ENCODE data around the gene R3HDM4.
A peak's percentile ranks its signal among the peaks of the same experiment; 100 is the strongest.

The R3HDM4 gene

DNA sequence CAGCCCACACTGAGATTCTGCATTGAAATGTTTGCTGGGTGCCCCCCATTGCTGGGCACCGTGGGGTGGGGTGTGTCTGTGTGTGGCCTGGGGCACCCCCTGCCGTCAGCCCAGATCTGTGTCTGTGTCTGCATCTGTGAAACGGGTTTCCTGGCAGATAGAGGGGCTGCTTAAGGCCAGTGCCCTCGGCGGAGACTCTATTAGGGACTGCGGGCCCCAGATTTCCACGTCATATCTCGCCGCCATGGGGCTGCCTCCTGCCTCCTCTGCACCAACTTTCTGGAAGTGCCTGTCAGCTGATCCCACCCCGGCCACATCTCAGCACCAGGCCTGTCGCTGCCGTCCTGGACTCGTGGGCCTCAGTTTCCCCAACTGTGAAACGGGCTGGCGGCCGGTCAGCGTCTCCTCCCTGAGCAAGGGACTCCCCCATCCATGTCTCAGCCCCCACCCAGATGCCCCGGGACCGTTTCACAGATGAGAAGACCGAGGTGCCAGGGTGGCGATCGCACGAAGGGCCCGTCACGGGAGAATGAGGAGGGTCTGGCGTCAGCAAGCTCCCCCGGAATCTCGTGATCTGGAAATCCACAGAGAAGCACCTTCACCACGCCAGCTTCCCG lies 34.2 kb upstream of the R3HDM4 start:
- DNase-seq, result no peak

- DNase-seq, result no peak
Observed at GRCh38 chr19:945401-946252, 32.6 kb upstream of the R3HDM4 start.

GRCh38 chr19:944663-945241 lies 31.7 kb upstream of the R3HDM4 start:
- DNase-seq, result no peak

DNA sequence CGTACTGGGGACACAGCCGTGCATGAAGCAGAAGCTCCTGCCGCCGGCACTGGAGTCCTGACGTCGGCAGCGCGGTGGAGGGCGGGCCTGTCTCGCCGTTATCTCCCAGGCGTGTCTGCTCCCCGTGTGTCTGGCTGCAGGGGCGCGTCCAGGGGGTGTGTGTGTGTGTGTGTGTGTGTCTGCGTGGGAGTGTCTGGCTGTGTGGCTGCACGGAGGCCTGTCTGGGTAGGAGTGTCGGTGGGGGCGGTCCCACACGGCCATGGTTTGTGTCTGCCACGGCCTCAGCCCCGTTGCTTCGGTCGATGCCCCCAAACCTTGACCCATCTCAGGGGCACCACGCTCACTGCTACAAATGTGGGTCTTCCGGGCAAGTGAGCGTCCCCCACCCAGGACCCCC lies 31.1 kb upstream of the R3HDM4 start:
- DNase-seq, result no peak

GRCh38 chr19:943551-944170 lies 30.6 kb upstream of the R3HDM4 start:
- no peak for DNase-seq

DNA sequence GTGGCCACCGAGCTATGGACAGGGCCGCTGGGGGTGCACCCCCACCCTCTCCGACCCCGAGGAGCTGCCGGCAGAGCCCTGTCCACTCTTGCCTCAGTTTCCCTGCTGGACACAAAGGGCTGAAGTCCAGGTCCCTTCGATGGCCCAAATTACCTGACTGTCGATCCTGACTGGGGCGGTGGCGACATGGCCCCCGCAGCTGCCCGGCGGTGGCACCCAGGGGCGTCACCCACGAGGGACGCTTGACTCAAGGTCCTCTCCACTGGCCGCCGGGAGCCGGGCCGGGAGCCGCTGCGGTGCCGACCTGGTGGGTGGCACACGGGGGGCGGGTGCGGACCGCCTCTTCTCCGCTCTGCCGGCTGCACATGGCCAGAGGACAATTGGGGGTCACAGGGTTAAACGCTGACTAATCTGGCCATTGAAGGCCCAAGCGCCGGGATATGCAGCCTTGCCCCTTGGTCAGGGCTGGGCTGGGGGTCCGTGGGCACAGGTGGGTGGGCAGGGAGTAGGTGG lies 29.2 kb upstream of the R3HDM4 start:
- DNase-seq, result no peak

GRCh38 chr19:941292-942132 lies 28.5 kb upstream of the R3HDM4 start:
- no peak for DNase-seq

- DNase-seq, result peak; percentile 59
Observed at GRCh38 chr19:940591-941291, 27.7 kb upstream of the R3HDM4 start.

GRCh38 chr19:939922-940321 lies 26.9 kb upstream of the R3HDM4 start:
- DNase-seq, result no peak

- DNase-seq, result no peak
Observed at GRCh38 chr19:939439-939838, 26.4 kb upstream of the R3HDM4 start.

DNA sequence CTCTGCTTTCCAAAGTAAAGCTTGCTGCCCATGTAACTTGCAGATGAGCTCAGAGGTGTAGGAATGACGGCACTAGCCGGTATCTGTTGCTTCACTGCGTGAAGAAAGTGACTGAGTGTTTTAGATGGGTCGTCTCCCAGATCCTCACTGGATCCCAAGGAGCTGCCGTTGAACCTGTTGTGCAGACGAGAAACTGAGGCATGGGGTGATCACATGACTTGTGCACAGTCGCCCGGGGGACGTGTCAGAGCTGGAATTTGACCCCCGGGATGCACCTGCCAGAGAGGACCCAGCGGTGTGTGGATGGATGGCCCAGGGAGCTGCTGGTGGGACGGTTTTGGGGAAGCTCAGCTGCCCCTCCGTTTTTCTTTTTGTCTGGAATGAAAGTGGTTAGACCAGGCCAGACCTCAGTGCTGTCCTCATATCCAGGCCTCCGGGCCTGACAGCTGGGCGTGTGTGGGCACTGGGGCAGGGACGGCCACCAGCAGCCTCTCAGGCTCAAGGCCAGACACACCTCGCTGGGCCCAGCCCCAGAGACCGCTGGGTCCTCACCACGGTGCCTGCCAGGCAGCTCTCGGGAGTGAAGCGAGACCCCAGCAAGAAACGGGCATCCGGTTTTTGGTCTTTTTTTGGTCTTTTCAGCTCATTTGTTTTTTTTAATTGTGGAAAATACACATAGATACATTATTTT lies 25.4 kb upstream of the R3HDM4 start:
- DNase-seq, result no peak

GRCh38 chr19:937259-937694 lies 24.3 kb upstream of the R3HDM4 start:
- DNase-seq, result no peak

- DNase-seq, result no peak
Observed at GRCh38 chr19:936175-936546, 23.1 kb upstream of the R3HDM4 start.

- DNase-seq, result peak; percentile 85
Observed at GRCh38 chr19:934865-935479, 22.0 kb upstream of the R3HDM4 start.

- DNase-seq, result no peak
Observed at GRCh38 chr19:934197-934840, 21.3 kb upstream of the R3HDM4 start.

- DNase-seq, result no peak
Observed at GRCh38 chr19:933553-933882, 20.5 kb upstream of the R3HDM4 start.

DNA sequence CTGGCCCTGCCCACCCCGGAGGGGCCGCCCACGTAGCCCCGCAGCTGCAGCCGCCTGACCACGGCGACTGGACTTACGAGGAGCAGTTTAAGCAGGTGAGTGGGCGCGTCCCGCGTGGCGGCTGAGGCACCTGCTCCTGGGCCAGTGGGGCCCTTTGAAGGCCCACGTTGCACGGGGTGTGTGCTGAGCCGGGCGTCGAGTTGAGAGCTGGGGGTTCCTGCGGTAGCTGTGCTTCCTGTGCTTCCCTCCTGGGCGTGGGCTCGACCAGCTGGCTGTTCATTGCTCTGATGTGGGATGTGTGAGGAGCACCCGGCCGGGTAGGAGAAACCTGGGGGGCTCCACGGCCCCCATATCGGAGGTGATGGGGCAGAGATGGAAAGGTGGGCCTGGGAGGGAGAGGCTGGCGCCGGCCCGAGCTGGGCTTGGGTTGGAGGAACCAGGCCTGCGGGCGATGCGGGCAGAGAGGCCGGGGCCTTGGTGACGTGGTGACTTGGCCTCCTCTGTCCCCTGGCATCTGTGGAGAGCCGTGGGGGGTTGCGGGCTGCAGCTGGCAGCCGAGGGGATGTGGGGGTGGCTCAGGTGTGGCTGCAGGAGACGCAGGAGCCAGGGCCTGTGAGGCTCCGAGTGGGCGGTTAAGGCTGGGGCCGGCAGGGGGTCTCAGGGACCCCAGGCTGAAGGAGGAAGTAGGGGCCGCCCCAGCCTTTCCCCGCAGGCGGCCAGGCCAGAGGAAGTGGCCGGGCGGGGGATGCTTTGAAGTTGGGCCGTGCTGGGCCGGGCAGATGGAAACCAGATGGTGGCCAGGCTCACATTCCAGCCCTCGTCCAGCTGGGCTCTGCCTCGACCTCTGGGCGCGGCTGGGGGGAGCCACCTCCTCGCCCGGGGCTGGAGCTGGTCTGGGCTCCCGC lies 19.9 kb upstream of the R3HDM4 start:
- no peak for DNase-seq

- DNase-seq, result no peak
Observed at GRCh38 chr19:931860-932647, 19.0 kb upstream of the R3HDM4 start.

DNA sequence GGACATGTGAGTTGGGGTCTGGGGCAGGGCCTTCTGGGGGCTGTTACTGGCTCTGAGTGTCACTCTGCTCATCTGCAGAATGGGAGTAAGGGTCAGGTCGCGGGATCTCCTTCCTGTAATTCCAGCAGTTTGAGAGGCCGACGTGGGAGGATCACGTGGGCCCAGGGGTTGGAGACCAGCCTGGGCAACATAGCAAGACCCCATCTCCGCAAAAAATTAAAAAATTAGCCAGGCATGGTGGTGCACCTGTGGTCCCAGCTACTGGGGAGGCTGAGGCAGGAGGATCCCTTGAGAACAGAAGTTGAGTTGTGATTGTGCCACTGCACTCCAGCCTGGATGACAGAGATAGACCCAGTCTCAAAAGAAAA lies 16.9 kb upstream of the R3HDM4 start:
- no peak for DNase-seq

Data from GF-D8 (cell line).